Measurements from ENCODE around the gene OR8S1.
"Not testable (repeated sequence)": the region's sequence is repeated elsewhere in the genome, so short reads cannot be mapped to it uniquely, and the experiment has no call there.

OR8S1 gene, protein sequence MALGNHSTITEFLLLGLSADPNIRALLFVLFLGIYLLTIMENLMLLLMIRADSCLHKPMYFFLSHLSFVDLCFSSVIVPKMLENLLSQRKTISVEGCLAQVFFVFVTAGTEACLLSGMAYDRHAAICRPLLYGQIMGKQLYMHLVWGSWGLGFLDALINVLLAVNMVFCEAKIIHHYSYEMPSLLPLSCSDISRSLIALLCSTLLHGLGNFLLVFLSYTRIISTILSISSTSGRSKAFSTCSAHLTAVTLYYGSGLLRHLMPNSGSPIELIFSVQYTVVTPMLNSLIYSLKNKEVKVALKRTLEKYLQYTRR

DNA sequence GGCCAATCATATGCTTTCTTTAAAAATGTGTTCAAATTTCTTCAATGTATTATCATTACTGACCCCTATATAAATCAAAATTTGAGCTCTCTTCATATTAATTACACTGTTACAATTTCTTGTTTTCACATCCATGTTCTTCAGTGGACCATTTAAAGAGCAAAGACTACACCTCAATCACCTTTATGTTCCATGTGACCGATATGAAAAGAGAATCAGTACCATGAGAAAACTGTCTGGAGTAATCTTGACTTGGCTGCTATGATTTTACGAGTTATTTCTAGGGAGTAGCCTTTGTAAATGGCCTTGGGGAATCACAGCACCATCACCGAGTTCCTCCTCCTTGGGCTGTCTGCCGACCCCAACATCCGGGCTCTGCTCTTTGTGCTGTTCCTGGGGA lies at the start of gene OR8S1:
TSS of gene OR8S1 (plus strand) at position 301 of the 400 bp plus-strand sequence. CDS start at position 301, 0 bp downstream.
- no peak within 1 kb of the TSS for H3K27ac Mint-ChIP-seq
- H3K36me3 Mint-ChIP-seq (ENCODE audit: low read depth), result no peaks in the 10 kb centered on the region
- ATAC-seq, result no peak
- no peak for DNase-seq
- peaks cover 3% of the 10 kb centered on the region for H3K27me3 Mint-ChIP-seq
- peaks cover 4% of the 10 kb centered on the region for H3K4me1 Mint-ChIP-seq
- no peaks in the 10 kb centered on the region for H3K9me3 Mint-ChIP-seq
- H3K4me3 Mint-ChIP-seq, result no peak within 1 kb of the TSS

DNA sequence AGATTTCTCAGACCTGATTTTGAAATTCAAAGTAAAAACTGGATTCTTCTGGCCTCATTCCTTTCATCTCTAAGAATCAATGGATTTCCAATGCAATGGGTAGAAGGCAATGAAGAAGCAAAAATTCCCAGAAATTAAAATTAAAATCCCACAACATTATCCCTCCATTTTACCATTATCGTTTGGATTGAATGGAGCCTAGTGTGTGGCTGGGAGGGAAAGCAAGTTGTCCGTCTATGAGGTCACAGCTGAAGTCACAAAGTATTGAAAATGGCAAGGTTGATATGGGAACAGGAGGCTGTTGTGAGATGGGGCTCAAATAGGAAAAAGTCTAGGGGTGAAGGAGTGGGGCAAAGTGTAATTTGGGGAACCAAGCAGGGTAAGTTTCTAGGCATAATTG lies 43.2 kb upstream of the OR8S1 start, which contains the start of gene C12orf54:
TSS of gene C12orf54 (plus strand) at position 301 of the 400 bp plus-strand sequence. CDS start 799 bp downstream, outside the sequence.
- ATAC-seq, result no peak
- Mint-ChIP-seq H3K36me3 (ENCODE audit: low read depth) (peaks cover 2% of the 10 kb centered on the region), H3K4me3 (no peak within 1 kb of the TSS), H3K27ac (no peak within 1 kb of the TSS), H3K27me3 (peaks cover 5% of the 10 kb centered on the region), H3K9me3 (peaks cover 10% of the 10 kb centered on the region), H3K4me1 (no peaks in the 10 kb centered on the region)
- DNase-seq, result no peak

DNA sequence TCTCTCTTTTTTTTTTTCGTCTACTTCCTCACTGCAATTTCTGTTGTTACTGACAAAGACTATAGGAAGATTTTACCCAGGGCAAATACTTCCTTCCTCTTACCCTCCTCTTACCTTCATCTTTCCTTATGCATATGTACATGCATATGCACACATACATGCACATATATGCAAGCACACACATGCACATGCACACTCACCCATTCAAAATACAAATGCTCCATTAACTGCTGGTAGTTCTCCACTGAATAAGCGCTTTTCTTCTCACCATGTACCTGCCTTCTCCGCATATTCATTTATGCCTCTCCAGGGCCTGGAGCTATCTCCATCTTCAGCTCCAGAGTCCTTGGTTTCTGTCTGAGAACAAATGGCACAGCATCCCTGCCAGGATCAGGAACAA lies 42.5 kb upstream of the OR8S1 start:
- ATAC-seq (no peak), DNase-seq (no peak)
- no peak overlapping the region for H3K4me3 Mint-ChIP-seq
- peaks cover 5% of the 10 kb centered on the region for H3K27me3 Mint-ChIP-seq
- H3K4me1 Mint-ChIP-seq, result no peaks in the 10 kb centered on the region
- H3K9me3 Mint-ChIP-seq, result peaks cover 10% of the 10 kb centered on the region
- no peak overlapping the region for H3K27ac Mint-ChIP-seq
- H3K36me3 Mint-ChIP-seq (ENCODE audit: low read depth), result peaks cover 2% of the 10 kb centered on the region

DNA sequence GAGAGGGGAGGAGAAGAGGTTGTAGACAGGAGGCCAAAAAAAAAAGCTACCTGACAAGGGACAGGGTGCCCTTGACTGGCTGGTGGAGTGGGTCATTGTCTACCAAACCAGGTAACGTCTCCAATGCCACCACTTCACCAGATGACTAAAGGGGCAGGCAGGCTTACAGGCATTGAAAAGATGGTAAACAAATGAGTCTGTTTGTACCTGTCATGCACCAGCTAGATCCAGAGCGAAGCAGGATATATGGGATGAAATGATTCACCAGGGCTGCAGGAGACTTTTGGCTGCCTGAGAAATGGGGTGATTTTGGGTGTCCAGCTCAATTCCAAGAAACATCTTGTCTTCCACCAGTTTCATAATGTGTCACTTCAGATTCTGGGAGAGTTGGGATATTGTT lies 39.2 kb upstream of the OR8S1 start:
- H3K36me3 Mint-ChIP-seq (ENCODE audit: low read depth), result no peaks in the 10 kb centered on the region
- DNase-seq, result no peak
- H3K4me1 Mint-ChIP-seq, result peaks cover 4% of the 10 kb centered on the region
- H3K9me3 Mint-ChIP-seq, result no peaks in the 10 kb centered on the region
- peaks cover 3% of the 10 kb centered on the region for H3K27me3 Mint-ChIP-seq
- H3K27ac Mint-ChIP-seq, result no peak overlapping the region
- H3K4me3 Mint-ChIP-seq, result no peak overlapping the region
- ATAC-seq, result no peak

DNA sequence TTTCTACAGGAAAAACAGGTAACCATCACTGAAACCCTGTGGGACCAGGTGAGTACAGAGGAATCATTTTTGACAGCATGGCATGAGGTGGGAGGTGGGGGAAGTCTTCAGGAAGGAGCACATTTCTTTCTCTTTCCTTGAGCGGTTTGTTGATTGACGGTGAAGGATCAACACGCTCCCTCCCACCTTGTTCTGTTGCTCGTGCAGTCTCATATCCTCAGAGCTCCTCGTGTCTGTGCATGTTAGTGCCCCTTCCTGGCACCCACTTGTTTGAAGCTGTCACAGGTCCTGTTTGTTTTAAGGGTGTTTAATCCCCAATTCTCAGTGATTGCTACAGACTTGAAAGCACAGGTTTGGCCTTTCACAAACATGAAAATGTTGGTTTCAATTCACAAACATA lies 38.8 kb upstream of the OR8S1 start:
- H3K36me3 Mint-ChIP-seq (ENCODE audit: low read depth), result no peaks in the 10 kb centered on the region
- peaks cover 3% of the 10 kb centered on the region for H3K27me3 Mint-ChIP-seq
- H3K9me3 Mint-ChIP-seq, result no peaks in the 10 kb centered on the region
- ATAC-seq, result no peak
- H3K27ac Mint-ChIP-seq, result no peak overlapping the region
- DNase-seq, result no peak
- H3K4me3 Mint-ChIP-seq, result no peak overlapping the region
- H3K4me1 Mint-ChIP-seq, result peaks cover 4% of the 10 kb centered on the region

DNA sequence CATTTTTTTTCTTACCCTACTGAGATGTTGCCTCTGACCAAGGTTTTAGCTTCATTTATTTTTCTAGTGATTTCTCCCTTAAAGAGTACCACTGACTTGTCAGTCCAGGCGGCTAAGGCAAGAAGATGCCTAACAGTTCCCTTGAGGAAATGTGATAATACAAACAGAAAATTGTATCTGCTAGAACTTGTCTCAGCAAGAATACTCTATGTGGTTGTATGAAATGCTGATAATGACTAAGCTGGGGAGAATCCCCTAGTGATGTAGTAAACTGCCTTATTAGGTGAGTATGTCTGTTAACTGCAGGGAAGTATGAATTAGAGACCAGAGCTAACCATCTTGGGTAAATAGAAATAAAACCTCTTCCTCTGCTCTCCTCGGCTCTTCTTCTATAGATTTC lies 36.4 kb upstream of the OR8S1 start:
- Mint-ChIP-seq H3K27ac (no peak overlapping the region), H3K27me3 (peaks cover 9% of the 10 kb centered on the region), H3K36me3 (ENCODE audit: low read depth) (no peaks in the 10 kb centered on the region), H3K9me3 (no peaks in the 10 kb centered on the region), H3K4me3 (no peak overlapping the region), H3K4me1 (peaks cover 4% of the 10 kb centered on the region)
- ATAC-seq, result peak; percentile 90
- DNase-seq, result no peak

DNA sequence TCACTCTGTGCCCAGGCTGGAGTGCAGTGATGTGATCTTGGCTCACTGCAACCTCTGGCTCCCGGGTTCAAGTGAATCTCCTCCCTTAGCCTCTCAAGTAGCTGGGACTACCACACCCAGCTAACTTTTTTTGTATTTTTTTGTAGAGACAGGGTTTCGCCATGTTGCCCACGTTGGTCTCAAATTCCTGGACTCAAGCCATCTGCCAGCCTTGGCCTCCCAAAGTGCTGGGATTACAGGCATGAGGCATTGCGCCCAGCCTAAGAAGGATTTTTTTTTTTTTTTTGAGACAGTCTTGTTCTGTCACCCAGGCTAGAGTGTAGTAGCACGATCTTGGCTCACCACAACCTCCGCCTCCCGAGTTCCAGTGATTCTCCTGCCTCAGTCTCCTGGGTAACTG lies 36.0 kb upstream of the OR8S1 start:
- H3K9me3 Mint-ChIP-seq; H3K27me3 Mint-ChIP-seq; H3K4me3 Mint-ChIP-seq; H3K4me1 Mint-ChIP-seq; H3K27ac Mint-ChIP-seq; ATAC-seq; DNase-seq; H3K36me3 Mint-ChIP-seq (ENCODE audit: low read depth): not testable (repeated sequence)

DNA sequence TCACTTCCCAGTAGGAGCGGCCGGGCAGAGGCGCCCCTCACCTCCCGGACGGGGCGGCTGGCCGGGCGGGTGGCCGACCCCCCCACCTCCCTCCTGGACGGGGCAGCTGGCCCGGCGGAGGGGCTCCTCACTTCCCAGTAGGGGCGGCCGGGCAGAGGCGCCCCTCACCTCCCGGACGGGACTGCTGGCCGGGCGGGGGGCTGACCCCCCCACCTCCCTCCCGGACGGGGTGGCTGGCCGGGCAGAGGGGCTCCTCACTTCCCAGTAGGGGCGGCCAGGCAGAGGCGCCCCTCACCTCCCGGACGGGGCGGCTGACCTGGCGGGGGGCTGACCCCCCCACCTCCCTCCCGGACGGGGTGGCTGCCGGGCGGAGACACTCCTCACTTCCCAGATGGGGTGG lies 25.2 kb upstream of the OR8S1 start:
- not testable (repeated sequence) for H3K4me3 Mint-ChIP-seq; H3K27ac Mint-ChIP-seq; H3K4me1 Mint-ChIP-seq; H3K36me3 Mint-ChIP-seq (ENCODE audit: low read depth); H3K9me3 Mint-ChIP-seq; DNase-seq; H3K27me3 Mint-ChIP-seq; ATAC-seq

DNA sequence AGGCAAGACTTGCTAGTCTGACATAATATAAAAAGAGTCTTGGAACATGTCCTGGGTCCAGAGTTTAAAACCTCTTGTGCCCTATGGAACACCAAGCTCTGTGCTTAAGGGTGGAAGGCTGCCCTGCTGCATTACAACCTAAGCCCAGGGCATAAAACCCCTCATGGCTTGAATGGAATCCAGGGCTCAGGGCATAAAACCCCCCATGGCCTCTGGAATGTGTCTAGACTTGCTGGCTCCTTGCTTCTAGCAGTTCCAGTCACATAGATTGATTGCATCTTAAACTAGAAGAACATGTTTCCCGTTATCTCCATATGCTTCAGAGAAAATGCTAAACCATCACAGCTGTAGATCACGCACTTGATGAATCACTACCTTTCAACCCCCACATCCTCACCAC lies 18.6 kb upstream of the OR8S1 start:
- not testable (repeated sequence) for ATAC-seq; H3K36me3 Mint-ChIP-seq (ENCODE audit: low read depth); H3K4me1 Mint-ChIP-seq; DNase-seq; H3K27ac Mint-ChIP-seq; H3K4me3 Mint-ChIP-seq; H3K9me3 Mint-ChIP-seq
- H3K27me3 Mint-ChIP-seq, result peaks cover 13% of the 10 kb centered on the region

DNA sequence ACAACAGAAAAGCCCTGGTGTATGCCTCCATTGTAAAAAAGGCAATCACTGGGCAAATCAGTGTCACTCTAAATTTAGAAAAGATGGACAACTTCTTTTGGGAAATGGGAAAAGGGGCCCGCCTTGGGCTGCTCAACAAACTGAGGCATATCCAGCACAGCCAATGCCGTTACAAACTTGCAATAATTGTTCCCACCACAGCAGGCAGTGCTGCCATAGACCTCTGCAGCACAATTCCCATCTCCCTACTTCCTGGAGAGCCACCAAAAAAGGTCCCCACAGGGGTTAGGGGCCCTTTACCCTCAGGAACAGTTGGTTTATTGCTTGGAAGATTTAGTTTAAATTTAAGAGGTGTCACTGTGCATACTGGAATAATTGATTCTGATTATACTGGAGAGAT lies 16.4 kb upstream of the OR8S1 start:
- Mint-ChIP-seq H3K4me1 (peaks cover 15% of the 10 kb centered on the region), H3K9me3 (no peaks in the 10 kb centered on the region), H3K27ac (no peak overlapping the region), H3K27me3 (peaks cover 13% of the 10 kb centered on the region), H3K36me3 (ENCODE audit: low read depth) (no peaks in the 10 kb centered on the region), H3K4me3 (no peak overlapping the region)
- ATAC-seq (no peak), DNase-seq (no peak)

DNA sequence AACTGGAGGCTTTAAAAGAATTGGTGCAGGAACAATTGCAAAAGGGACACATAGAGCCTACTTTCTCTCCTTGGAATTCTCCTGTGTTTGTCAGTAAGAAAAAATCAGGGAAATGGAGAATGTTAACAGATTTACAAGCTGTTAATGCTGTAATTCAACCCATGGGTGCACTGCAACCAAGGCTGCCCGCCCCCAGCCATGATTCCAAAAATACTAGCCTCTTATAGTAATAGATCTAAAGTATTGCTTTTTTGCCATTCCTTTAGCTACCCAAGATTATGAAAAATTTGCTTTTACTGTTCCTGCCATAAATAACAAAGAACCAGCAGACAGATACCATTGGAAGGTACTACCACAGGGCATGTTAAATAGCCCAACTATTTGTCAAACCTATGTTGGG lies 15.3 kb upstream of the OR8S1 start:
- DNase-seq (no peak), ATAC-seq (no peak)
- Mint-ChIP-seq H3K9me3 (no peaks in the 10 kb centered on the region), H3K4me1 (peaks cover 19% of the 10 kb centered on the region), H3K27ac (no peak overlapping the region), H3K27me3 (peaks cover 10% of the 10 kb centered on the region), H3K4me3 (no peak overlapping the region), H3K36me3 (ENCODE audit: low read depth) (no peaks in the 10 kb centered on the region)

DNA sequence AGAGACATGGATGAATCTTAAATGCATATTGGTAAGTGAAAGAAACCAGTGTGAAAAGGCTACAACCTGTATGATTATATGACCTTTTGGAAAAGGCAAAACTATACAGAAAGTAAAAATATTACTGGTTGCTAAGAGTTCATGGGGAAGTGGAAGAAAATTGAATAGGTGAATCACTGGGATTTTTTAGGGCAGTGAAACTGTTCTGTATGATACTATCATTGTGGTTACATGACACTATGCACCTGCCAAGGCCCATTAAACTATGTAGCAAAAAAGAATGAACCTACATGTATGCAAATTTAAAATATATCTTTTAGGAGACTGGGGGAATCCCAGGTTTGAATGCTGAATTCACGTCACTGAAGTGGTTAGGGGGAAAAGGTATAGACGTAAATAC lies 12.6 kb upstream of the OR8S1 start:
- Mint-ChIP-seq H3K27me3 (peaks cover 4% of the 10 kb centered on the region), H3K9me3 (no peaks in the 10 kb centered on the region), H3K27ac (peak overlapping the region; percentile 69), H3K4me3 (no peak overlapping the region), H3K36me3 (ENCODE audit: low read depth) (no peaks in the 10 kb centered on the region), H3K4me1 (peaks cover 19% of the 10 kb centered on the region)
- peak; percentile 99 for ATAC-seq
- DNase-seq, result no peak

DNA sequence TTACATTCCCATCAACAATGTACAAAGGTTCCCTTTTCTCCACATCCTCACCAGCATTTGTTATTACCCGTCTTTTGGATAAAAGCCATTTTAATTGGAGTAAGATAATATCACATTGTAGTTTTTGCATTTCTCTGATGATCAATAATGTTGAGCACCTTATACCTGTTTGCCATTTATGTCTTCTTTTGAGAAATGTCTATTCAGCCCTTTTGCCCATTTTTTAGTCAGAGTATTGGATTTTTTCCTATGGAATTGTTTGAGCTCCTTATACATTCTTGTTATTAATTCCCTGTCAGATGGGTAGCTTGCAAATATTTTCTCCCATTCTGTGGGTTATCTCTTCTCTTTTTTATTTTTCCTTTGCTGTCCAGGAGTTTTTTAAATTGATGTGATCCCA lies 10.7 kb upstream of the OR8S1 start:
- H3K36me3 Mint-ChIP-seq (ENCODE audit: low read depth), result no peaks in the 10 kb centered on the region

DNA sequence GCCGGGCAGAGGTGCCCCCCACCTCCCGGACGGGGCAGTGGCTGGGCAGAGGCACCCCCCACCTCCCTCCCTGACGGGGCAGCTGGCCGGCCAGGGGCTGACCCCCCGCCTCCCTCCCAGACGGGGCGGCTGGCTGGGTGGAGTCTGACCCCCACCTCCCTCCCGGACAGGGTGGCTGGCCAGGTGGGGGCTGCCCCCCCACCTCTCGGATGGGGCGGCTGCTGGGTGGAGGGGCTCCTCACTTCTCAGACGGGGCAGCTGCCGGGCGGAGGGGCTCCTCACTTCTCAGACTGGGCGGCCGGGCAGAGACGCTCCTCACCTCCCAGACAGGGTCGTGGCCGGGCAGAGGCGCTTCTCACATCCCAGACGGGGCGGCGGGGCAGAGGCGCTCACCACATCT lies 5.1 kb upstream of the OR8S1 start:
- not testable (repeated sequence) for H3K27me3 Mint-ChIP-seq; H3K4me3 Mint-ChIP-seq; H3K4me1 Mint-ChIP-seq; H3K27ac Mint-ChIP-seq; DNase-seq; ATAC-seq; H3K36me3 Mint-ChIP-seq (ENCODE audit: low read depth); H3K9me3 Mint-ChIP-seq

More for the DNA sequence above, 10.7 kb upstream of the OR8S1 start:
- H3K4me3 Mint-ChIP-seq, result no peak overlapping the region
- ATAC-seq (no peak), DNase-seq (no peak)
- H3K27me3 Mint-ChIP-seq, result peaks cover 2% of the 10 kb centered on the region
- peaks cover 19% of the 10 kb centered on the region for H3K4me1 Mint-ChIP-seq
- no peak overlapping the region for H3K27ac Mint-ChIP-seq
- no peaks in the 10 kb centered on the region for H3K9me3 Mint-ChIP-seq

DNA sequence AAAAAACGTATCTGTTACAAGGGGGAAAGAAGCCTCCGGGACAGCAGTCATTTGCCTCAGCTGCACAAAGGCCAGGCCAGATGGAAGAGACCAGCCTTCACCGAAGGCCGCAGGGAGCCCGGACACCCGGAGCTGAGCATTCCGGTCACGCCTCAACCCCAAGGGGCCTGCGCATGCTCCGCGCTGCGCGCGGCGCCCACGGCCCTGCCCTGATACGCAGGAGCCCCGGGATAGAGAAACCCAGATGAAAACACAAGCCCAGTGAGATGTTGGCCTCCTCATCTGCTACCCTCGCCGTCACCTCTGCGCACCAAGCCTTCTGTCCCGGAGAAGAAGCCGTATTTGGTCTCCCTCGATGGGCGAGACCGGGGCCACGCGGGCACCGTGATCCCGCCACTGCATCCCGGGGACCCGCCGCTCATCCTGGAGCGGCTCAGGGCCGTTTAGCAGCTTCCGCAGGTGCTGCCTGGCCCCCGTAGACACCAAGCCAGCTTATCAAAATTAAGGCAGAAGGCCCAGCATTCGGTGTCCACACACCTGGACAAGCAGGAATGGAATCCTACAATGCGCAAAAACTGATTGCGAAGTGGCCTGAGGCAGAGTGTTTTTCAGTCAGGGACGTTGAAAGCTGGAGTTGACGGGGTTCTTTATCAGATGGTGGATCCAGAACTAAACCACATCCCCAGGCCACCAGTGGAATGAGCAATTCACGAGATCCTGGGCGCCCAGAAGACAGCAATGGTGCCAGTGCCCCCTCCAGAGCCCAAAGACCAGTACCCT lies 2.6 kb downstream of the OR8S1 start:
- Mint-ChIP-seq H3K27me3 (peaks cover 2% of the 10 kb centered on the region), H3K36me3 (ENCODE audit: low read depth) (no peaks in the 10 kb centered on the region), H3K4me3 (no peak overlapping the region), H3K4me1 (peaks cover 19% of the 10 kb centered on the region), H3K9me3 (no peaks in the 10 kb centered on the region), H3K27ac (no peak overlapping the region)
- DNase-seq, result no peak
- ATAC-seq, result no peak

Data from activated naive CD8-positive, alpha-beta T cell treated with anti-CD3 and anti-CD28 coated beads, Interleukin-2, amount 50 U/mL, for 24 hours (primary cell).